KMS-11 (cell line): ENCODE results near the gene FUS.

Experiments
- H2AFZ ChIP-seq: fragments of 200-600 bp; sonication (generic); 2 replicates; pipeline ENCODE4 v1.6.1; 2016; ENCODE audit warnings: antibody characterized with exemption, mixed run types, low read depth
- H3K27ac ChIP-seq: fragments of 200-600 bp; sonication (generic); 2 replicates; pipeline ENCODE4 v1.6.1; 2016; ENCODE audit warnings: mild to moderate bottlenecking, mixed run types
- H3K27me3 ChIP-seq: fragments of 200-600 bp; sonication (generic); 2 replicates; pipeline ENCODE4 v1.6.1; 2017; ENCODE audit warnings: mild to moderate bottlenecking, low read depth, mixed run types, moderate library complexity; ENCODE audit not compliant: insufficient read depth
- H3K36me3 ChIP-seq: fragments of 200-600 bp; sonication (generic); 2 replicates; pipeline ENCODE4 v1.6.1; 2017; ENCODE audit warnings: mild to moderate bottlenecking, mixed run types; ENCODE audit not compliant: insufficient read depth
- H3K4me1 ChIP-seq: fragments of 200-600 bp; sonication (generic); 2 replicates; pipeline ENCODE4 v1.6.1; 2016; ENCODE audit warnings: mild to moderate bottlenecking, low read depth, mixed run types; ENCODE audit not compliant: poor library complexity, severe bottlenecking
- H3K4me2 ChIP-seq: fragments of 200-600 bp; sonication (generic); 2 replicates; pipeline ENCODE4 v1.7.0; 2016; ENCODE audit warnings: mild to moderate bottlenecking, mixed run types
- H3K4me3 ChIP-seq: fragments of 200-600 bp; sonication (generic); IDR thresholded peaks from 2 replicates; pipeline ENCODE4 v1.6.1; 2017; ENCODE audit warnings: low read depth, low read length, mixed read lengths; ENCODE audit not compliant: insufficient read depth
- H3K79me2 ChIP-seq: fragments of 200-600 bp; sonication (generic); 2 replicates; pipeline ENCODE4 v1.6.1; 2016; ENCODE audit warnings: low read depth, mixed run types; ENCODE audit not compliant: insufficient read depth
- H3K9ac ChIP-seq: fragments of 200-600 bp; sonication (generic); 2 replicates; pipeline ENCODE4 v1.6.1; 2016; ENCODE audit warnings: mild to moderate bottlenecking, mixed run types
- H4K20me1 ChIP-seq: fragments of 200-600 bp; sonication (generic); 2 replicates; pipeline ENCODE4 v1.6.1; 2016; ENCODE audit warnings: mild to moderate bottlenecking, mixed run types; ENCODE audit not compliant: insufficient read depth
- CTCF ChIP-seq: fragments of 200-600 bp; sonication (generic); conservative IDR thresholded peaks from 2 replicates; pipeline ENCODE4 v1.6.1; 2017; ENCODE audit warnings: low read depth, mild to moderate bottlenecking, antibody characterized with exemption, low read length, moderate library complexity, mixed read lengths

The FUS gene

GRCh38 chr16:31213877-31214707 lies 34.2 kb downstream of the FUS start, which contains the start of gene TRIM72:
TSS of gene TRIM72 (plus strand) at chr16:31214119. CDS start at chr16:31214739, 620 bp downstream.
- H3K4me3 ChIP-seq: no peak within 1 kb of the TSS
- peak within 1 kb of the TSS; percentile 19; the same call in 1 of the 2 replicates for H2AFZ ChIP-seq
- no peaks in the 10 kb centered on the region for H3K79me2 ChIP-seq
- H3K4me2 ChIP-seq: peak within 1 kb of the TSS; percentile 31; the same call in 1 of the 2 replicates
- TF ChIP-seq CTCF: no peak
- peaks cover 3% of the 10 kb centered on the region for H3K4me1 ChIP-seq
- H3K27ac ChIP-seq: peak within 1 kb of the TSS; percentile 51
- no peaks in the 10 kb centered on the region for H3K36me3 ChIP-seq
- peak within 1 kb of the TSS; percentile 66 for H3K9ac ChIP-seq
- no peaks in the 10 kb centered on the region for H3K27me3 ChIP-seq
- no peaks in the 10 kb centered on the region for H4K20me1 ChIP-seq

GRCh38 chr16:31214708-31215286 lies 34.9 kb downstream of the FUS start:
- H3K4me3 ChIP-seq: no peak overlapping the region
- H3K79me2 ChIP-seq: no peaks in the 10 kb centered on the region
- H3K36me3 ChIP-seq: no peaks in the 10 kb centered on the region
- H3K27me3 ChIP-seq: no peaks in the 10 kb centered on the region
- H3K4me2 ChIP-seq: no peak overlapping the region
- peak overlapping the region; percentile 19; the same call in 1 of the 2 replicates for H2AFZ ChIP-seq
- H3K4me1 ChIP-seq: peaks cover 3% of the 10 kb centered on the region
- peak overlapping the region; percentile 66; the same call in 1 of the 2 replicates for H3K9ac ChIP-seq
- H3K27ac ChIP-seq: peak overlapping the region; percentile 51
- TF ChIP-seq CTCF: no peak
- H4K20me1 ChIP-seq: no peaks in the 10 kb centered on the region

GRCh38 chr16:31215287-31216162 lies 35.6 kb downstream of the FUS start:
- peaks cover 3% of the 10 kb centered on the region for H3K4me1 ChIP-seq
- no peak for TF ChIP-seq CTCF
- no peak overlapping the region for H3K4me3 ChIP-seq
- H4K20me1 ChIP-seq: no peaks in the 10 kb centered on the region
- H3K27ac ChIP-seq: no peak overlapping the region
- H3K9ac ChIP-seq: no peak overlapping the region
- no peak overlapping the region for H3K4me2 ChIP-seq
- no peak overlapping the region for H2AFZ ChIP-seq
- no peaks in the 10 kb centered on the region for H3K36me3 ChIP-seq
- no peaks in the 10 kb centered on the region for H3K79me2 ChIP-seq
- H3K27me3 ChIP-seq: no peaks in the 10 kb centered on the region

GRCh38 chr16:31216422-31217135 lies 36.6 kb downstream of the FUS start, which contains the start of gene PYDC1:
TSS of gene PYDC1 (minus strand) at chr16:31217135. CDS start at chr16:31217028, 107 bp downstream.
- H3K4me1 ChIP-seq: peaks cover 3% of the 10 kb centered on the region
- no peak within 1 kb of the TSS for H3K27ac ChIP-seq
- no peaks in the 10 kb centered on the region for H3K27me3 ChIP-seq
- no peak within 1 kb of the TSS for H3K4me3 ChIP-seq
- no peaks in the 10 kb centered on the region for H4K20me1 ChIP-seq
- no peaks in the 10 kb centered on the region for H3K79me2 ChIP-seq
- H3K36me3 ChIP-seq: no peaks in the 10 kb centered on the region
- no peak for TF ChIP-seq CTCF
- H3K4me2 ChIP-seq: no peak within 1 kb of the TSS
- H3K9ac ChIP-seq: no peak within 1 kb of the TSS
- H2AFZ ChIP-seq: no peak within 1 kb of the TSS
